Globus pallidus (tissue), 1 donor: ENCODE data around the gene FNDC11.

Source experiments
- DNase-seq: peaks from one replicate; pipeline ENCODE4 v3.0.0-alpha.2; 2015; ENCODE audit warnings: low spot score

Gene FNDC11

GRCh38 chr20:63582382-63583063, 28.6 kb downstream of the FNDC11 start:
- no peak for DNase-seq

- no peak for DNase-seq
Measured at GRCh38 chr20:63585616-63586565, 31.9 kb downstream of the FNDC11 start.

GRCh38 chr20:63586797-63587196, 32.8 kb downstream of the FNDC11 start:
- DNase-seq, result no peak

- no peak for DNase-seq
Measured at GRCh38 chr20:63587256-63587655, 33.3 kb downstream of the FNDC11 start.

GRCh38 chr20:63587776-63588591, 34.0 kb downstream of the FNDC11 start:
- DNase-seq, result no peak

GRCh38 chr20:63588641-63589041, 34.7 kb downstream of the FNDC11 start:
- no peak for DNase-seq

GRCh38 chr20:63589261-63590217, 35.6 kb downstream of the FNDC11 start:
- no peak for DNase-seq

GRCh38 chr20:63590218-63591146, 36.5 kb downstream of the FNDC11 start:
- no peak for DNase-seq

- DNase-seq, result no peak
Measured at GRCh38 chr20:63591147-63591533, 37.2 kb downstream of the FNDC11 start.

GRCh38 chr20:63591786-63592355, 37.9 kb downstream of the FNDC11 start:
- DNase-seq, result no peak

GRCh38 chr20:63592661-63593060, 38.7 kb downstream of the FNDC11 start:
- DNase-seq, result no peak

- no peak for DNase-seq
Measured at GRCh38 chr20:63594043-63594561, 40.1 kb downstream of the FNDC11 start.

- DNase-seq, result no peak
Measured at GRCh38 chr20:63595416-63596127, 41.6 kb downstream of the FNDC11 start.

GRCh38 chr20:63596423-63596822, 42.5 kb downstream of the FNDC11 start:
- no peak for DNase-seq

GRCh38 chr20:63597651-63598478, 43.9 kb downstream of the FNDC11 start:
- DNase-seq, result no peak

GRCh38 chr20:63598479-63599395, 44.8 kb downstream of the FNDC11 start:
- no peak for DNase-seq
